Choroid plexus epithelial cell (primary cell): ENCODE data around the gene C5orf15.

ENCODE experiments used
- DNase-seq: peaks from one replicate; pipeline ENCODE4 v3.0.0-alpha.2; 2010; ENCODE audit warnings: low read depth
- H3K4me3 ChIP-seq: 2 replicates; pipeline ENCODE4 v1.5.1; 2011; ENCODE audit warnings: low read depth, mild to moderate bottlenecking, control low read depth, low read length, moderate library complexity
- TF ChIP-seq, protein P1 (sequence below): conservative IDR thresholded peaks from 2 replicates; pipeline ENCODE4 v1.5.1; 2011; ENCODE audit warnings: low read depth, mild to moderate bottlenecking, control low read depth, inconsistent platforms, low read length, moderate library complexity

C5orf15 gene

DNA sequence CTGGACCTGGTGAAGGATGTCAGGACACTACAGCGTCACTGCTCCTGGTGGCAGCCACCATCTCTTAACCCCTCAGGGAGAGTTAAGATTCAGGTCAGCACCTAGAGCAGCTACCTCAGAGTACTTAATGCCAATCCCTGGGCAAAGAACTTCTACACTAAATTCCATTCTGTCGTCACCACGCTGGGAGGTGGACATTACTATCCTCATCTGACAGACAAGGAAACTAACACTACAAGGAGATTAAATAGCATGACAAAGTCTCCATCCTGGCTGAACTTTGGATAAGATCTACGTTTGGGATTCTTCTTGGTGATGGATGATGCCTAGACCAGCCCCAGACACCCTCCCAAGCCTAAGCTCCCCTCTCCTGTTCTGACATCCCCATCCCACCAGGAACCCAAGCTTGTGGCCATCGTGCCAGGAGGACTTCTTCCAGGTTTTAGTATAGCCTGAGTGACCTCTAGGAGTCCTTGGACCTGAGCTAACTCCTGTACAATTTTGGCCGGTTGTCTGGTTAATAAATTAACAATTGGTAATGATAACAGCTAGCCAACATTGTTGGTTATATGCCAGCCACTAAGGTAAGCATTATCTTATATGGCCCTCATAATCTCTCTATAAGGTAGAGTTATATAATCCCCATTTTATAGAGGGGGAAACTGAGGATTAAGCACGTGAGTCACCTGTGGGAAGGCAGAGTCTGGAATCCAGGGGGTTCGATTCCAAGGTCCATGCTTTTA is 54.8 kb downstream of the C5orf15 start:
- no peak for DNase-seq
- H3K4me3 ChIP-seq = no peak overlapping the region
- TF ChIP-seq, protein P1, sequence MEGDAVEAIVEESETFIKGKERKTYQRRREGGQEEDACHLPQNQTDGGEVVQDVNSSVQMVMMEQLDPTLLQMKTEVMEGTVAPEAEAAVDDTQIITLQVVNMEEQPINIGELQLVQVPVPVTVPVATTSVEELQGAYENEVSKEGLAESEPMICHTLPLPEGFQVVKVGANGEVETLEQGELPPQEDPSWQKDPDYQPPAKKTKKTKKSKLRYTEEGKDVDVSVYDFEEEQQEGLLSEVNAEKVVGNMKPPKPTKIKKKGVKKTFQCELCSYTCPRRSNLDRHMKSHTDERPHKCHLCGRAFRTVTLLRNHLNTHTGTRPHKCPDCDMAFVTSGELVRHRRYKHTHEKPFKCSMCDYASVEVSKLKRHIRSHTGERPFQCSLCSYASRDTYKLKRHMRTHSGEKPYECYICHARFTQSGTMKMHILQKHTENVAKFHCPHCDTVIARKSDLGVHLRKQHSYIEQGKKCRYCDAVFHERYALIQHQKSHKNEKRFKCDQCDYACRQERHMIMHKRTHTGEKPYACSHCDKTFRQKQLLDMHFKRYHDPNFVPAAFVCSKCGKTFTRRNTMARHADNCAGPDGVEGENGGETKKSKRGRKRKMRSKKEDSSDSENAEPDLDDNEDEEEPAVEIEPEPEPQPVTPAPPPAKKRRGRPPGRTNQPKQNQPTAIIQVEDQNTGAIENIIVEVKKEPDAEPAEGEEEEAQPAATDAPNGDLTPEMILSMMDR = no peak

DNA sequence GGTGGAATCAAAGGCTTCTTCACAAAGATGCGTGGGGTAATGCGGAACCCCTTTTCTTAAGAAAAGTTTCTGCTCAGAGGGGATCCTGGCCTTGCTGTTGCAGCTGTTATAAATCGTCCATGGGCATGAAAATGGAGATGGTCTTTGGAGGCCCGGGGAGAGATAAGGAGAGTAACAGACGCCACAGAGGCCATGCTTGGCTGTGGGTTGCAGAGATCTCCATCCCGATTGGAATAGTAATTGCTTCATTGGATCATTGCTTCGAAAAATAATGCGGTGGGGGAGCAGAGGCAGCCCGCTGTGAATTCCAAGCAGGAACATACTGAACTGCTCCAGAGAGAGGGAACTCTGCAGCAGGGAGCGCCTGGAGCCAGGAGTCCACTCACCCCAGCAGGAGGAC is 55.5 kb downstream of the C5orf15 start:
- no peak for DNase-seq
- TF ChIP-seq, protein P1 = no peak
- H3K4me3 ChIP-seq = no peak overlapping the region

DNA sequence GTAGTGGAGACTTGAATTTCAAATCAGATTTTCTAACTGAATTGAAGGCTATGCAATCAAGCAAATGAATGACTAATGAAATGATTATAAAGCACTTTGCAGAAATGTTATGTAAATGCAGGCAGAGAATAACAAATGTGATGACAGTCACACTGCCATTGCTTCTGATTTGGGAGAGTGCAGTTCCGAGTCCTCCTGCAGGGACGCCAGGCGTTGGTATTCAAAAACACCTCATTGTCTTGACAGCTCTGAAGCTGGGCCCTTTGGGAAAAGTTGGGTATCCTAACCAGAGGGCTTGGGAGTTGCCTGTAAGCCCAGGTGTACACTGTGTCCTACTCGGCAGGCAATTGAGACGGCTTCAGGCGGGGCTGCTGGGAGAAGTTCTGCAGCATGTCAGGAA is 57.9 kb downstream of the C5orf15 start:
- TF ChIP-seq, protein P1 = no peak
- DNase-seq = no peak
- H3K4me3 ChIP-seq = no peak overlapping the region

DNA sequence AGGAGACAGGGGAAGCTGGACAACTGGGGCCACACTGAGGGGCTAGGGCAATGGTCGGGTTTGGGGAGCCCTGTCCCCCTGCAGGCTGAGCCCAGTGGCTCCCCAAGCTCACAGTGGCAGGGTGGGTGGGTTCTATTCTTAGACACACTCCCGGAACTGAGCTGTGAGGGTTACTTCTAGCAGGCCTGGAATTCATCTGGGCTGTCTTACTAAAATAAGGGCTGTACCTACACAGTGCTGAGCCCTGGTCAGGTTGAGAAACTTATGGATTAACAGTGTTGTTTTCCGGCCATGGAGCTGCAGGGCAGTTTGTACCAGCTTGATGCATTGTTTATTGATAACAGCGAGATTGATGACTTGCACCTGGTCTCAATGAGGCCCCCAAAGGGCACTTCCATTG is 58.8 kb downstream of the C5orf15 start:
- H3K4me3 ChIP-seq = no peak overlapping the region
- TF ChIP-seq, protein P1 = no peak
- DNase-seq = no peak

DNA sequence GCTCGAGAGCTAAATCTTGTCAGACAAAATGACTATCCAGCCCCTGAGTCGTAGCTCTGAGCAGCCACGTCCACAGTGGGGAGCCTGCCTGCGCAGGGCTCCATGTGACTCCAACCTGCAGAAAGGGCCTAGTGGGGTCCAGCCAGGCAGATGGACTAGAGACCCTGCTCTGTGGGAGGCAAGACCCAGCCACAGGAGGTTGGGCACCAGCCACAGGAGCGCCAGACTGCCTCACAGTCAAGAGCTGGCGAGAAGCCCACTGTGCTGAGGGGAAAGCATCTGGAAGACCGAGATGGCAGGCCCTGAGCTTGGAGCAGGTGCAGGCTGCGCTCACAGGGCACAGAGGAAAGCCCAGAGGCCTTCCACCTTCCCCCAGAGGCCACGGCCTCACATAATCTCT is 61.4 kb downstream of the C5orf15 start:
- no peak for DNase-seq
- TF ChIP-seq, protein P1 = no peak
- no peak overlapping the region for H3K4me3 ChIP-seq

DNA sequence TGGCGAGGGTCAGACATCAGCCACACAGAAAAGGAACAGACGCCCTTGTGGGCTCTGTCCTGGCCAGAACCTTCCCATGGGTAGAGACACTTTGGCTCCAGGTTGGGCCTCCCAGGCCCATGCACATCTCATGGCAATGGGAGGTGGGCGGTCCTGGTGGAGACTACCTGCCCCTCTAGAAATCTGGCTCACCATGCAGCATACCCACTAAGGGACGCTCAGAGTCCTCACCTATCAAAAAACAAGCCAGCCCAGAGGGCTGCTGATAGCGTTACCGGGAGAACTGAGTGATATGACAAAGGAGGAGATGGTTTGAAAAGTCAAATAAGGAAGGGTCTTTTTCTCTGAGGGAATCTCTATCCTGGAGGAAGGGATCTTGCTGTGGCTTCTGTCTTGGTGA is 62.1 kb downstream of the C5orf15 start:
- DNase-seq = no peak
- H3K4me3 ChIP-seq = no peak overlapping the region
- TF ChIP-seq, protein P1 = no peak
